CD4-positive, CD25-positive, alpha-beta regulatory T cell (primary cell): Measurements from ENCODE around the gene CREB3L2. TPM values are rescaled to one million over a fixed set of nuclear protein-coding genes. Genes with fewer than 3 reads are reported as not detected.

ENCODE experiments used
- polyA plus RNA-seq, 4 donors: library from polyadenylated mRNA; unstranded; fragments of 300-500 nt; fragmentation: Illumina TruSeq; gene quantifications; one replicate each; pipeline ENCODE4 v1.2.3, GENCODE V29; 2021
- total RNA-seq: library from RNA; stranded (reverse); gene quantifications from one replicate; pipeline ENCODE4 v1.2.3, GENCODE V29; 2022

The CREB3L2 gene
- total and polyA plus RNA-seq, 5 donors from 2014 or later, result 12.0 to 27.3 (median 15.9) TPM

Other genes starting within 250 kb of the CREB3L2 start
- not detected for gene DGKI, start 155.1 kb downstream of the CREB3L2 start, total RNA-seq
- not detected for gene DGKI, start 155.1 kb downstream of the CREB3L2 start, polyA plus RNA-seq
- gene AKR1D1, start 74.4 kb upstream of the CREB3L2 start, total RNA-seq, result not detected
- gene AKR1D1, start 74.4 kb upstream of the CREB3L2 start, polyA plus RNA-seq, result not detected